CD4-positive, alpha-beta memory T cell (primary cell): ENCODE measurements around the gene ANGPTL8. TPM values are rescaled to one million over a fixed set of nuclear protein-coding genes. Genes with fewer than 3 reads are reported as not detected.

Source experiments
- CTCF ChIA-PET: fragments of 350-600 bp; sonication (Branson Sonifier 250); formaldehyde crosslinking; loops from one replicate; lab custom pipeline; 2021; ENCODE audit warnings: inconsistent platforms; ENCODE audit not compliant: partially characterized antibody; lab: Charles Lee
- POLR2A ChIA-PET: fragments of 350-600 bp; sonication (Branson Sonifier 250); formaldehyde crosslinking; loops from one replicate; lab custom pipeline; 2021; ENCODE audit not compliant: partially characterized antibody; lab: Charles Lee
- DNase-seq, 5 donors: peaks; one replicate each; pipeline versions ENCODE4 v3.0.0 to v3.0.0-alpha.2; 2020 to 2022; ENCODE audit warnings: mixed read lengths in 1 of 5
- H3K27ac ChIP-seq: one replicate; pipeline ENCODE4 v1.7.0; 2013; ENCODE audit warnings: low read depth, low read length
- H3K27me3 ChIP-seq: 2 replicates; pipeline ENCODE4 v1.7.0; 2013; ENCODE audit warnings: mild to moderate bottlenecking, low read length, moderate library complexity; ENCODE audit not compliant: insufficient read depth
- H3K36me3 ChIP-seq: 2 replicates; pipeline ENCODE4 v1.7.0; 2013; ENCODE audit warnings: mild to moderate bottlenecking, low read length, moderate library complexity; ENCODE audit not compliant: insufficient read depth
- H3K4me1 ChIP-seq: 2 replicates; pipeline ENCODE4 v1.7.0; 2013; ENCODE audit warnings: mild to moderate bottlenecking, low read length, moderate library complexity; ENCODE audit not compliant: insufficient read depth
- H3K4me3 ChIP-seq, 2 donors: one replicate each; pipeline ENCODE4 v1.7.0; 2013; ENCODE audit warnings: low read length in 2 of 2, mild to moderate bottlenecking in 1 of 2
- H3K9me3 ChIP-seq, 2 donors: one replicate each; pipeline ENCODE4 v1.7.0; 2013; ENCODE audit warnings: low read length in 2 of 2, control low read depth in 1 of 2; ENCODE audit not compliant: control insufficient read depth in 1 of 2
- H3K27ac Mint-ChIP-seq, 7 donors: one replicate each; pipeline ENCODE4 v1.8.0; 2020 to 2021; ENCODE audit warnings: mixed read lengths in 7 of 7, mild to moderate bottlenecking in 6 of 7, inconsistent platforms in 3 of 7, moderate library complexity in 3 of 7
- H3K27me3 Mint-ChIP-seq, 2 donors: one replicate each; pipeline ENCODE4 v1.8.0; 2020 to 2021; ENCODE audit warnings: mixed read lengths in 2 of 2
- H3K36me3 Mint-ChIP-seq, 2 donors: one replicate each; pipeline ENCODE4 v1.8.0; 2020 to 2021; ENCODE audit warnings: mixed read lengths in 2 of 2, inconsistent platforms in 1 of 2, mild to moderate bottlenecking in 1 of 2
- H3K4me1 Mint-ChIP-seq, 4 donors: one replicate each; pipeline ENCODE4 v1.8.0; 2020 to 2021; ENCODE audit warnings: mixed read lengths in 4 of 4, mild to moderate bottlenecking in 1 of 4
- H3K4me3 Mint-ChIP-seq, 8 donors: one replicate each; pipeline ENCODE4 v1.8.0; 2020 to 2021; ENCODE audit warnings: mixed read lengths in 8 of 8, mild to moderate bottlenecking in 7 of 8, moderate library complexity in 6 of 8, inconsistent platforms in 3 of 8
- H3K9me3 Mint-ChIP-seq, 8 donors: one replicate each; pipeline ENCODE4 v1.8.0; 2020 to 2021; ENCODE audit warnings: mixed read lengths in 8 of 8, mild to moderate bottlenecking in 5 of 8, inconsistent platforms in 3 of 8, moderate library complexity in 1 of 8
- intact Hi-C: fragments of 100-400 bp; cut with micrococcal nuclease; formaldehyde crosslinking; loops from one replicate; pipeline ENCODE4 v1.15.1; 2023
- polyA plus RNA-seq, 2 donors: library from polyadenylated mRNA; unstranded; fragments of 300-500 nt; fragmentation: Illumina TruSeq; gene quantifications; one replicate each; pipeline ENCODE4 v1.2.3, GENCODE V29; 2021
- total RNA-seq, 2 experiments: library from RNA; stranded (reverse); gene quantifications; one replicate each; pipeline ENCODE4 v1.2.3, GENCODE V29; 2021

ANGPTL8 gene
- total and polyA plus RNA-seq, 4 experiments from 2014 or later, result not detected

DNA sequence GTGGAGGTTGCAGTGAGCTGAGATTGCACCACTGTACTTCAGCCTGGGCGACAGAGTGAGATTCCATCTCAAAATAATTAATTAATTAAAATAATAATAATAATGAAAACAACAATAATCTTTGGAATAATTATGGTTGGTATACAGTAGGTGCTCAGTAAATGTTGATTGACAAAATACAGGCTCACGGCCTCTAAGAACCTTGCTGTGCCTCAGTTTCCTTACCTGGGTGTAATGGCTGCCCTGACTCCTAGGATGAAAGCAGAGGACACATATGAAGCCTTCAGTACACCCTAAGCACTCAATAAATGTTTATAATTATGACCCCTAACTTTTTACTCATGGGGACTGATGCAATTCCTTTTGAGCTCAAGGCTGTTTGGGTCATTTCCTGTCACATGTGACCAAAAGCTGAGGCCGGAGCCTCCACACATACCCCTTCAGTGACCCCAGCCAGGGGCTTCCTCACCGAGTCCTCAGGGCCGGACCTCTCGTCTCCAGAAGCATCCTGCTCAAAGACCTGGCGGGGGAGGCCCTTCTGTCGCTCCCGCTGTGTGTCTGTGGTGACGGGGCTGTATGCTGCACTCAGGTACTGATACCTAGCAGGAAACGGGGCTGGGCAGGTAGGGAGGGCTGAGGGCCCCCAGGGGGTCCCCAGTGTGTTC is 12.4 kb downstream of the ANGPTL8 start:
- Histone ChIP-seq H3K27me3 (peaks cover 2% of the 10 kb centered on the region), H3K36me3 (no peaks in the 10 kb centered on the region), H3K4me3 (no peak overlapping the region), H3K27ac (no peak overlapping the region), H3K4me1 (no peaks in the 10 kb centered on the region), H3K9me3 (no peaks in the 10 kb centered on the region)
- no peak for DNase-seq
- Mint-ChIP-seq H3K4me3 (no peak overlapping the region), H3K4me1 (no peaks in the 10 kb centered on the region), H3K27ac (peak overlapping the region in 1 of 7 donors; percentile 25), H3K27me3 (peaks cover under 1 to 1% of the 10 kb centered on the region in 2 donors), H3K36me3 (no peaks in the 10 kb centered on the region), H3K9me3 (peaks cover 0 to 5% (median 0%) of the 10 kb centered on the region in 8 donors)
- intact Hi-C loops, result no loop called here
- POLR2A ChIA-PET, result no interaction called here
- CTCF ChIA-PET, result no interaction called here

GRCh38 chr19:11252665-11253355 is 13.4 kb downstream of the ANGPTL8 start:
- no peak for DNase-seq
- POLR2A ChIA-PET, result no interaction called here
- Mint-ChIP-seq H3K36me3 (no peaks in the 10 kb centered on the region), H3K4me1 (no peaks in the 10 kb centered on the region), H3K4me3 (no peak overlapping the region), H3K27ac (no peak overlapping the region), H3K27me3 (peaks cover 0 to 1% of the 10 kb centered on the region in 2 donors), H3K9me3 (peaks cover 0 to 6% (median 0%) of the 10 kb centered on the region in 8 donors)
- Histone ChIP-seq H3K4me3 (no peak overlapping the region), H3K27me3 (no peaks in the 10 kb centered on the region), H3K36me3 (no peaks in the 10 kb centered on the region), H3K27ac (no peak overlapping the region), H3K9me3 (no peaks in the 10 kb centered on the region), H3K4me1 (no peaks in the 10 kb centered on the region)
- CTCF ChIA-PET, result no interaction called here
- intact Hi-C loops, result no loop called here

GRCh38 chr19:11254666-11255065 is 15.2 kb downstream of the ANGPTL8 start:
- intact Hi-C loops, result no loop called here
- no peaks in the 10 kb centered on the region for H3K27me3 Mint-ChIP-seq
- Histone ChIP-seq H3K36me3 (no peaks in the 10 kb centered on the region), H3K27ac (no peak overlapping the region), H3K4me1 (no peaks in the 10 kb centered on the region), H3K9me3 (no peaks in the 10 kb centered on the region), H3K4me3 (no peak overlapping the region), H3K27me3 (no peaks in the 10 kb centered on the region)
- DNase-seq, result no peak
- no peaks in the 10 kb centered on the region for H3K4me1 Mint-ChIP-seq
- ChIA-PET CTCF (interaction anchor here (1.9 kb wide), 1 partner anchor 11 kb away, joined by 4 read pairs; no protein-coding TSS in a partner anchor), POLR2A (no interaction called here)
- no peak overlapping the region for H3K27ac Mint-ChIP-seq
- H3K9me3 Mint-ChIP-seq, result peaks cover 0 to 7% (median 0%) of the 10 kb centered on the region in 8 donors
- H3K4me3 Mint-ChIP-seq, result no peak overlapping the region
- H3K36me3 Mint-ChIP-seq, result no peaks in the 10 kb centered on the region

- Histone ChIP-seq H3K27ac (no peak overlapping the region), H3K27me3 (no peaks in the 10 kb centered on the region), H3K9me3 (no peaks in the 10 kb centered on the region), H3K36me3 (no peaks in the 10 kb centered on the region), H3K4me1 (no peaks in the 10 kb centered on the region), H3K4me3 (no peak overlapping the region)
- intact Hi-C loops, result no loop called here
- no peak for DNase-seq
- ChIA-PET POLR2A (no interaction called here), CTCF (interaction anchor here (1.9 kb wide), 1 partner anchor 12 kb away, joined by 4 read pairs; no protein-coding TSS in a partner anchor)
- peaks cover 0 to 7% (median under 1%) of the 10 kb centered on the region in 8 donors for H3K9me3 Mint-ChIP-seq
- no peak overlapping the region for H3K4me3 Mint-ChIP-seq
- H3K36me3 Mint-ChIP-seq, result no peaks in the 10 kb centered on the region
- no peaks in the 10 kb centered on the region for H3K4me1 Mint-ChIP-seq
- H3K27ac Mint-ChIP-seq, result no peak overlapping the region
- H3K27me3 Mint-ChIP-seq, result peaks cover 8% of the 10 kb centered on the region in 2 donors
Observed at GRCh38 chr19:11256189-11256588, 16.8 kb downstream of the ANGPTL8 start.

DNA sequence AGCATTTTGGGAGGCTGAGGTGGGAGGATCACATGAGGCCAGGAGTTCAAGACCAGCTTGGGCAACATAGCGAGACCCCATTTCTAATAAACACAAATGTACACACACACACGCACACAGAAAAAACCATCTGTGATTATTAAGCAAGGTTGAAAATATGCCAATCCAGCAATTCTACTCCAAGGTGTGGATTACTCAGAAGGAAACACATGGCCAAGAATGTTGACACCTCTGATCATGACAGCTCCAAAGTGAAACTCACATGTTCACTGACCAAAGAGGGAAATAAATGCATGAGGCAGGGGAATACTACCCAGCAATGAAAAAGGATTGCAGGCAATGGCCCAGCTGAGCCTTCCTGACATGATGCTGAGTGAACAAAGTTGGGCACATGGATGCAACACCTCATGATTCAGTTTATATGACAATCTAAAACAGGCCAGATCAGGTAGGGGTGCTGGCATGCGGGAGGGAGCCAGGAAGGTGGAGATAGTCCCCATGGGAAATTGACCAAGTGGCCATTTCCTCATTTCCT is 18.5 kb downstream of the ANGPTL8 start:
- CTCF ChIA-PET, result no interaction called here

DNA sequence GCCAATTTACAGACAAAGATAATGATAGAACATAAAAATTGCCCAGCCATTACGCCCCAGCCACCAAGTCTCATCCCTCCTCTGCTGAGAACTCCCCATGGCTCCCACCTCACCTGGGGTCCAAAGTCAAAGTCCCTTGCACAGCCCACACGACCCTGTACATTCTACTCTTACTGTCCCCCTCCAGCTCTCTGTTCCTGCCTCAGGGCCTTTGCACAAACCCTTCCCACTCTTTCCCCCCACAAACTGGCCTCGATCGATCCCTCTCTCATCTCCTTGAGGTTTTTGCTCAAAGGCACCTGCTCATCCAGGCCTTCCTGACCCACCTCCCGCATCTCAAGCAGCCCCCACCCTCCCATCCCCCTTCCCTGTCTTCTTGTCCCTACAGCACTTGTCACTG is 21.6 kb downstream of the ANGPTL8 start:
- H3K9me3 Mint-ChIP-seq, result peaks cover 0 to 4% (median 1%) of the 10 kb centered on the region in 8 donors
- H3K4me1 Mint-ChIP-seq, result peaks cover 0 to 12% (median 2%) of the 10 kb centered on the region in 4 donors
- Histone ChIP-seq H3K4me1 (no peaks in the 10 kb centered on the region), H3K9me3 (no peaks in the 10 kb centered on the region), H3K4me3 (no peak overlapping the region), H3K27ac (no peak overlapping the region), H3K36me3 (no peaks in the 10 kb centered on the region), H3K27me3 (peaks cover 15% of the 10 kb centered on the region)
- ChIA-PET POLR2A (no interaction called here), CTCF (no interaction called here)
- no peak for DNase-seq
- H3K4me3 Mint-ChIP-seq, result peak overlapping the region; percentile 26 to 79 (median 54)
- intact Hi-C loops, result no loop called here
- no peaks in the 10 kb centered on the region for H3K36me3 Mint-ChIP-seq
- peak overlapping the region in 2 of 7 donors; percentile 36 to 92 for H3K27ac Mint-ChIP-seq
- peaks cover 27 to 28% of the 10 kb centered on the region in 2 donors for H3K27me3 Mint-ChIP-seq

More for the DNA sequence above, 18.5 kb downstream of the ANGPTL8 start:
- Mint-ChIP-seq H3K27me3 (peaks cover 8 to 9% of the 10 kb centered on the region in 2 donors), H3K4me1 (peaks cover 0 to 5% (median 0%) of the 10 kb centered on the region in 4 donors), H3K4me3 (no peak overlapping the region), H3K36me3 (no peaks in the 10 kb centered on the region), H3K27ac (no peak overlapping the region), H3K9me3 (peaks cover 0 to 7% (median under 1%) of the 10 kb centered on the region in 8 donors)
- POLR2A ChIA-PET, result no interaction called here
- H3K4me1 ChIP-seq, result no peaks in the 10 kb centered on the region
- no peaks in the 10 kb centered on the region for H3K36me3 ChIP-seq
- DNase-seq, result no peak
- H3K27me3 ChIP-seq, result peaks cover 6% of the 10 kb centered on the region
- H3K4me3 ChIP-seq, result no peak overlapping the region
- no peaks in the 10 kb centered on the region for H3K9me3 ChIP-seq
- intact Hi-C loops, result no loop called here
- H3K27ac ChIP-seq, result no peak overlapping the region

GRCh38 chr19:11261431-11261970 is 22.1 kb downstream of the ANGPTL8 start:
- H3K27ac ChIP-seq, result no peak overlapping the region
- POLR2A ChIA-PET, result no interaction called here
- H3K27me3 Mint-ChIP-seq, result peaks cover 30 to 33% of the 10 kb centered on the region in 2 donors
- peaks cover 0 to 4% (median 1%) of the 10 kb centered on the region in 8 donors for H3K9me3 Mint-ChIP-seq
- peak overlapping the region in 5 of 8 donors; percentile 52 to 79 (median 59) for H3K4me3 Mint-ChIP-seq
- peaks cover 15% of the 10 kb centered on the region for H3K27me3 ChIP-seq
- no peaks in the 10 kb centered on the region for H3K4me1 ChIP-seq
- H3K9me3 ChIP-seq, result no peaks in the 10 kb centered on the region
- DNase-seq, result no peak
- H3K4me3 ChIP-seq, result peak overlapping the region in 1 of 2 donors; percentile 19
- CTCF ChIA-PET, result interaction anchor here (0.6 kb wide), 1 partner anchor 780 kb away, joined by 3 read pairs; no protein-coding TSS in a partner anchor
- peaks cover 0 to 12% (median 2%) of the 10 kb centered on the region in 4 donors for H3K4me1 Mint-ChIP-seq
- H3K27ac Mint-ChIP-seq, result no peak overlapping the region
- no peaks in the 10 kb centered on the region for H3K36me3 ChIP-seq
- H3K36me3 Mint-ChIP-seq, result no peaks in the 10 kb centered on the region
- intact Hi-C loops, result no loop called here
